Epithelial cell of esophagus (primary cell): ENCODE data around the gene MED27.

Experiments
- DNase-seq: peaks from one replicate; pipeline ENCODE4 v3.0.0; 2010; ENCODE audit warnings: low read depth
- H3K4me3 ChIP-seq: 2 replicates; pipeline ENCODE4 v1.5.1; 2011; ENCODE audit warnings: mild to moderate bottlenecking, low read length, control low read depth
- CTCF ChIP-seq: IDR thresholded peaks from 2 replicates; pipeline ENCODE4 v1.5.1; 2011; ENCODE audit warnings: low read depth, mild to moderate bottlenecking, low read length, control low read depth, inconsistent platforms; ENCODE audit not compliant: insufficient read depth; ENCODE audit errors: missing control alignments

MED27 gene

GRCh38 chr9:131981116-131981776 is 98.4 kb downstream of the MED27 start:
- DNase-seq, result no peak
- no peak for TF ChIP-seq CTCF
- no peak overlapping the region for H3K4me3 ChIP-seq

- DNase-seq, result no peak
- no peak for TF ChIP-seq CTCF
- no peak overlapping the region for H3K4me3 ChIP-seq
Measured at GRCh38 chr9:131980267-131981016, 99.2 kb downstream of the MED27 start.

- DNase-seq, result no peak
- TF ChIP-seq CTCF, result no peak
- H3K4me3 ChIP-seq, result no peak overlapping the region
Measured at GRCh38 chr9:131977109-131977838, 102.4 kb downstream of the MED27 start.

- no peak overlapping the region for H3K4me3 ChIP-seq
- no peak for DNase-seq
- TF ChIP-seq CTCF, result no peak
Measured at GRCh38 chr9:131976157-131977108, 103.2 kb downstream of the MED27 start.

GRCh38 chr9:131972889-131973288 is 106.8 kb downstream of the MED27 start:
- H3K4me3 ChIP-seq, result no peak overlapping the region
- TF ChIP-seq CTCF, result no peak
- no peak for DNase-seq

GRCh38 chr9:131971482-131972074 is 108.1 kb downstream of the MED27 start:
- TF ChIP-seq CTCF, result no peak
- H3K4me3 ChIP-seq, result no peak overlapping the region
- DNase-seq, result no peak
